HEK293 (cell line): ENCODE measurements around the gene KCNK7.

ENCODE experiments used
- YY1 ChIP-seq: fragments of 450-650 bp; formaldehyde crosslinking; IDR thresholded peaks from 2 replicates; pipeline ENCODE4 v1.5.1; 2018; ENCODE audit warnings: missing biosample characterization, missing genetic modification characterization
- TF ChIP-seq, protein P1 (sequence below): fragments of 450-650 bp; formaldehyde crosslinking; IDR thresholded peaks from 2 replicates; pipeline ENCODE4; 2016; ENCODE audit warnings: missing biosample characterization, missing genetic modification characterization
- TF ChIP-seq, protein P2 (sequence below): fragments of 450-650 bp; formaldehyde crosslinking; IDR thresholded peaks from 2 replicates; pipeline ENCODE4 v1.5.1; 2016; ENCODE audit warnings: missing biosample characterization, missing genetic modification characterization

DNA sequence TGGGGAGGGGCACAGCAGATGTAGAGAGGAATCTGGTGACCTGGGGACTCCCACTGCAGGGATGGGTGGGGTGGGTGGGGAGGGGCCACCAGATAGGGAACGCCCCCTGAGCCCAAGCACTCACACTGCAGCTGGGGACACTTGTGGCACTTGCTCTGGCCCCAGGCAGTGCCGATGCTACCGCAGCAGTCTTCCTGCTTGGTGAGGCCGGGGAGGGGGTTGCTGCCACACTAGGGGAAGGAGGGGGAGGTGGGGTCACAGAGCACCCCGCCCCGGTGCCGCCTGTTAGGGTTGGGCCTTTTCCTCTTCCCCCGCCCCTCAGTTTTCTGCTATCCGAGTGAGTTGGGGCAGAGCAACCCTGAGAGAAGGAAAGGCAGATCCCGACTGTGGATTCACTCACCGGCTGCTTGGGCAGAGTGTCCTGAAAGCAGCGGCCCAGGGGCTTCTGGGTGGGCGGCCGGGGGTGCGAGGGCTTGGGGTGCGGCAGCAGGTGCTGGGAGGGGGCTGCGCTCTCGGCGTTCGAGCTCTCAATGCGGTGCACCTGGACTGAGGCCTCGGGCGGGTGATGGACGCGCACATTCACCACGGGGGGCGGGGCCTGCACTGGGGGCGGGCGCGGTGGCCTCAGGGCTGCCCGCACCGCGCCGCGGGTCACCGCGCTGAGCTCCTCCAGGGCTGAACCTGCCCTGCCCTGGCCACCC is 42.1 kb downstream of the KCNK7 start:
- TF ChIP-seq YY1 (tag by site-specific recombination) = no peak
- TF ChIP-seq, protein P1, sequence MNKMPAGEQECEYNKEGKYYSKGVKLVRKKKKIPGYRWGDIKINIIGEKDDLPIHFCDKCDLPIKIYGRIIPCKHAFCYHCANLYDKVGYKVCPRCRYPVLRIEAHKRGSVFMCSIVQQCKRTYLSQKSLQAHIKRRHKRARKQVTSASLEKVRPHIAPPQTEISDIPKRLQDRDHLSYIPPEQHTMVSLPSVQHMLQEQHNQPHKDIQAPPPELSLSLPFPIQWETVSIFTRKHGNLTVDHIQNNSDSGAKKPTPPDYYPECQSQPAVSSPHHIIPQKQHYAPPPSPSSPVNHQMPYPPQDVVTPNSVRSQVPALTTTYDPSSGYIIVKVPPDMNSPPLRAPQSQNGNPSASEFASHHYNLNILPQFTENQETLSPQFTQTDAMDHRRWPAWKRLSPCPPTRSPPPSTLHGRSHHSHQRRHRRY (tag by site-specific recombination) = no peak
- TF ChIP-seq, protein P2, sequence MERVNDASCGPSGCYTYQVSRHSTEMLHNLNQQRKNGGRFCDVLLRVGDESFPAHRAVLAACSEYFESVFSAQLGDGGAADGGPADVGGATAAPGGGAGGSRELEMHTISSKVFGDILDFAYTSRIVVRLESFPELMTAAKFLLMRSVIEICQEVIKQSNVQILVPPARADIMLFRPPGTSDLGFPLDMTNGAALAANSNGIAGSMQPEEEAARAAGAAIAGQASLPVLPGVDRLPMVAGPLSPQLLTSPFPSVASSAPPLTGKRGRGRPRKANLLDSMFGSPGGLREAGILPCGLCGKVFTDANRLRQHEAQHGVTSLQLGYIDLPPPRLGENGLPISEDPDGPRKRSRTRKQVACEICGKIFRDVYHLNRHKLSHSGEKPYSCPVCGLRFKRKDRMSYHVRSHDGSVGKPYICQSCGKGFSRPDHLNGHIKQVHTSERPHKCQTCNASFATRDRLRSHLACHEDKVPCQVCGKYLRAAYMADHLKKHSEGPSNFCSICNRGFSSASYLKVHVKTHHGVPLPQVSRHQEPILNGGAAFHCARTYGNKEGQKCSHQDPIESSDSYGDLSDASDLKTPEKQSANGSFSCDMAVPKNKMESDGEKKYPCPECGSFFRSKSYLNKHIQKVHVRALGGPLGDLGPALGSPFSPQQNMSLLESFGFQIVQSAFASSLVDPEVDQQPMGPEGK (tag by site-specific recombination) = no peak
